ENCODE results near the gene TRAIP. TPM values are rescaled to one million over a fixed set of nuclear protein-coding genes. Genes with fewer than 3 reads are reported as not detected.
"Not testable (repeated sequence)": the region's sequence is repeated elsewhere in the genome, so short reads cannot be mapped to it uniquely, and the experiment has no call there.

Gene TRAIP, protein sequence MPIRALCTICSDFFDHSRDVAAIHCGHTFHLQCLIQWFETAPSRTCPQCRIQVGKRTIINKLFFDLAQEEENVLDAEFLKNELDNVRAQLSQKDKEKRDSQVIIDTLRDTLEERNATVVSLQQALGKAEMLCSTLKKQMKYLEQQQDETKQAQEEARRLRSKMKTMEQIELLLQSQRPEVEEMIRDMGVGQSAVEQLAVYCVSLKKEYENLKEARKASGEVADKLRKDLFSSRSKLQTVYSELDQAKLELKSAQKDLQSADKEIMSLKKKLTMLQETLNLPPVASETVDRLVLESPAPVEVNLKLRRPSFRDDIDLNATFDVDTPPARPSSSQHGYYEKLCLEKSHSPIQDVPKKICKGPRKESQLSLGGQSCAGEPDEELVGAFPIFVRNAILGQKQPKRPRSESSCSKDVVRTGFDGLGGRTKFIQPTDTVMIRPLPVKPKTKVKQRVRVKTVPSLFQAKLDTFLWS
- 1 to 10 TPM in 1 of 3 donors, under 1 TPM in 2; 0.64 to 1.0 (median 0.84) TPM for polyA plus RNA-seq

DNA sequence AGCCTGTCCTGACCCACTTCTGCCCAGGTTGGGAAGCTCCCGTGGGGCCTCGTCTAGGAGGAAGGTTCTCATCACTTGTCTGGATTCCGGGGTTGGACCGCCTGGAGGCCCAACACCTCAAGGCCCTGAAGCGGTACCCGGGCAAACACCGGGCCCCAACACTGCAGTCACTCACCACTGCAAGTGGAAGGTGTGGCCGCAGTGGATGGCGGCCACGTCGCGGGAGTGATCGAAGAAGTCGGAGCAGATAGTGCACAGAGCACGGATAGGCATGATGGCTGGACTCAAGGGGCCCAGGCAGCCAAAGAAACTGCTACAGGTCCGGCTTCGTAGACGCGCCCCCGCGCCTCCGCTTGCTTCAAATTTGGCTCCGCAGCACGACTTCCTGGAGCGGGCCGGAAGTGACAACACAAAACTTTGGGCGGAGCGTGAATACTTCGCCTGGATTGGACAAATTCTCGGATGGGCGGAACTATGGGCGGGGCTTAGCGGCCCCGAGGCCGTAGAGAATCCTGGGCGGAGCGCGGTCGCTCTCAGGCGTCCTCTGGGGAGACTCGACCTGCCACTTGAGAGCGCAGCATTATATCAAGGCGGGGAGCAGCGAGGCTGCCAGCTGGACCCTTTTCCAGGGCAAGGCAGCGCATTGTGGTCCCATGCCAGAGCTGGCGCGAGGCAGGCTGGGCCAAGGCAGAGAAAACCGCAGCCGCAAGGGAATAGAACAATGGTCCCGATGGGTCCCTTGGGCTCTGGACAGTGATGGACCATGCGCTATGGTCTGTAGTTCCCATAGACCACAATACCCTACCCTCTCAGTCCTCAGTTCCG, at the start of gene TRAIP:
Gene TRAIP (minus strand): TSS at position 384 of the 825 bp plus-strand sequence. CDS start 111 bp downstream, at position 273.
- H3K27ac ChIP-seq (ENCODE audit: low read depth, low read length), result no peak within 1 kb of the TSS
- WGBS, 3 donors, result 3 to 4% (median 3%) methylated on average over 52 of the region's 52 CpGs

DNA sequence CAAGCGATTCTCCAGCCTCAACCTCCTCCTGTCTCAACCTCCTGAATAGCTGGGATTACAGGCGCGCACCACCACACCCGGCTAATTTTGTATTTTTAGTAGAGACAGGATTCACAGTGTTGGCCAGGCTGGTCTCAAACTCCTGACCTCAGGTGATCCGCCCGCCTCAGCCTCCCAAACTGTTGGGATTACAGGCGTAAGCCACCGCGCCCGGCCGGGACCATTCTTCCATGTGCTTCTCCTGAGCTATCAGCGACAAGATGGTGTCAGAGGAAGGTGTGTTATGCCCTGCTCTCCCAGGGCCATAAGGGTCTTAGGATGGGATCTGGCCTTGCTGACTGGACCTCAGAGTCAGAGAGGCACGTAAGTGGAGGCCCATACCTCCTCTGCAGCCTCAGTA, 48.1 kb upstream of the TRAIP start:
- H3K27ac ChIP-seq (ENCODE audit: low read depth, low read length), result not testable (repeated sequence)
- WGBS, 3 donors, result 91 to 98% (median 98%) methylated on average over 13 of the region's 13 CpGs

DNA sequence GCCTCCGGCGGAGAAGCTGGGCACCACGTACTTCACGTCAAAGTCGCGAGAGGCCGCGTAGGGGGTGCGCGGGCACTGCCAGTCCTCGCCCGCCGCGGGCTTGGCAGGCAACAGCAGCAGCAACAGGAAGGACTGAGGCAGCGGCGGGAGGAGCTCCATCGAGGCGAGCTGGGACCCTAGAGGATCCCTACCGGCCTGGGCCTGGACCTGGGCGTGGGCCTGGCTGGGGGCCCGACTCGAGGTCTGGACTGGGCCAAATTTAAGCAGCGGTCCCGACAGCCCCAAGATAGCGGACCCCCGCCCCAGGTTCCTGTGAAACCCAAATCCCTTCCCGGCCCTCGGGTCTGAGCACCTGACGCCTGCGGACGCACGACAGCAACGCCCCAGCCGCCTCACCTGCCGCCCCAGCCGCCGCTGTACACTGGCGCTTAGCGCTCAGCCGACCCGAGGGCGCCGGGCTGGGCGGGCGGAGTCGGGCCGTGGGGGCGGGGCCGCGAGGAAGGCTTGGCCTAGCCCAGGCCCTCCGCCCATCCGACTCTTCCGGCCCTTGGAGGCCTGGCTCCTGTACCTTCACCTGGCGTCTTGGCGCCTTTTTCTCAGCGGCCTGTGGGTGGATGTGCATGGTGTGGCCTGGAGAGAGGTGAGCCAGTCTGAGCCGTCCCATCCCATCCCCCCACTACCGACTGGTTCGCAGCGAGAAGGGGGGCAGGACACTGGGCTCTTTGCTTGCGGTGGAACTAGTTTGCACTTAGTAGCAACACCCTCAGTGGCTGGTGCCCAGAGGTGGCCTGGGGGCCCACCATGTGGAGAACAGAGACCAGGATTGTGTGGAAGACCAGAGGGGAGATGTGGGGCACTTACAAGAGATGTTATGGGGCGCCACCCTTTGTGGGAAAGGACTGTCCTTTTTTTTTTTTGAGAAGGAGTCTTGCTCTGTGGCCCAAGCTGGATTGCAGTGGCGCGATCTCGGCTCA, 47.4 kb upstream of the TRAIP start, which contains the start of gene MST1R:
Gene MST1R (minus strand): TSS at position 423 of the 974 bp plus-strand sequence. CDS start 264 bp downstream, at position 159.
- WGBS, 3 donors, result 32 to 33% (median 32%) methylated on average over 59 to 65 of the region's 65 CpGs
- H3K27ac ChIP-seq (ENCODE audit: low read depth, low read length), result no peak within 1 kb of the TSS

DNA sequence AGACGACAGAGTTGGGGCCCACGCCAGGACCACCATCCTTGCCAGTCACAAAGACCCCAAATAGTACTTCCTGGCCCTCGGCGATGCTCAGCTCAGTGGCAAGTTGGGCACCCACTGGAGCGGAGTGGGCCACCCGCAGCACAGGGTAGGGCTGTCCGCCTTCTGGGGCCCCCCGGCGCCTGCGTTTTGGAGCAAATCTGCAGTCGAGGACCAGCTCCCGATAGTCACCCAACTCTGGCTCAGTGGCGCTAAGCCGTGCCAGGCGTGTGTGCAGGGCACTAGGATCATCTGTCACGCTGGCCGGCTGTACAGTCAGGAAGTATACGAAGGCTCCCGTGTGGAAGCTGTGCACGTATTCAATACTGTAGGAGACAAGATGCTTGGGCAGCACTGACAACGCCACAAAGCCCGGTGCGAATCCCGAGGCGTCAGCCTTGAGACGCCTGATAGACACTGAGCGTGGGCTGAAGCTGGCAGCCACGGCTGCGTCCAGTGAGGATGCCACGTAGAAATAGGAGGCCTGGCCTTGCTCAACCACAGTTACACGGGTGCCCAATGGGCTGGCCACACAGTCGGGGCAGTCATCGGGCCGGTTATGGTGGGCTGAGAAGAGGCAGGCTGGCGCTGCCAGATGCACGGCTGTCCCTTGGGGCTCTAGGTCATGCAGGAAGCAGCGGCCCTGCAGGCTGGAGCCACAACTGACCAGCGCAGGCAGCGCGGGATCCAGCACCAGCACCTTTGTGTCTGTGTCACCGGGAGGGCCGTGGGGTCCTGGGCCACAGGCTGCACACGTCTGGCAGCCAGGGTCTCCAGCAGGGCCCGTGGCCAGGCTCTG, 46.4 kb upstream of the TRAIP start:
- no peak overlapping the region for H3K27ac ChIP-seq (ENCODE audit: low read depth, low read length)
- WGBS, 3 donors, result 80 to 92% (median 92%) methylated on average over 44 of the region's 44 CpGs

DNA sequence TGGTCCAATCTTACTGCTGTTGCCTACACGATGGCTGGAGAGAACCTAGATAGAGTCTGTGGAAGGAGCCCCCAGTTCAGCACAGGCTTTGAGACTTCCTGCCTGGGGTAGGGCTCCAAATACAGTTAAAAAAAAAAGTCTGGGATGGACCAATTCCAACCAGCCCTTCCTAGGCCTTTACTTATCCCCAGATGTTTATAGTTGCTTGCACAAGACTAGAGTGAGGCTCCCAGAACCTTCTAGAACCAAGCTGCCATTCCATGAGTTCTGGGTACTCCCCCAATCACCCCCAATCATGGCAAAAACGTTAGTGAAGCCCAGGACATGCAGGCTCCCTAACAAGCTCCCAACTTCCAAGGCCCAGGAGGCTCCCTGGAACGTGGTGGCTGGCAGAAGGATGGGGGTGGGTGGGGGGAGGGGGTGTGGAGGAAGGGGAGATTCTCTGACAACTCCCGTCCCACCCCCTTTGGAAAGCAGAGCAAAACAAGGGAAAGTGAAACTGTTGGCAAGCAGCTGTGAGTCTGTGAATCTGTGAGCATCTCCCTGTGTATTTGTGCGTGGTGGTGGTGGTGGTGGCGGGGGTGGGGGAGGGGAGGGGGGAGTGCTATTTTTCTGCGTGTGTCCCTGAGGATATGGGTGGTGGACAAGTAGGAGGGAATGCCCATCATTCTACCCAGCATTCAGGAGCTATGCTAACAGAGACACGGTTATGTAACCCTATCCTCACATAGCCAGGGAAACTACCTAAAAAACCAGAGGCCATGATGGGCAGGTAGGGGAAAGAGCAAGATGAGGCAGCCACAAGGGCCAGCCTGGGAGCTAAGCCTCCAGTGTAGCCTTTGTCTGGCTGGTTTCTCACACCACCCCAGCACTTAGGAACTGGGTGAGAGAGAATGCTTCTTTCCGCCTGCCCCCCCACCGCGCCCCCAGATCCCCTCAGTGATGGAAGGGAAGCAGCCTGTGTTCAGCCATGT, 45.3 kb upstream of the TRAIP start:
- H3K27ac ChIP-seq (ENCODE audit: low read depth, low read length), result no peak overlapping the region
- WGBS, 3 donors, result 58 to 70% (median 61%) methylated on average over 9 to 11 of the region's 11 CpGs

DNA sequence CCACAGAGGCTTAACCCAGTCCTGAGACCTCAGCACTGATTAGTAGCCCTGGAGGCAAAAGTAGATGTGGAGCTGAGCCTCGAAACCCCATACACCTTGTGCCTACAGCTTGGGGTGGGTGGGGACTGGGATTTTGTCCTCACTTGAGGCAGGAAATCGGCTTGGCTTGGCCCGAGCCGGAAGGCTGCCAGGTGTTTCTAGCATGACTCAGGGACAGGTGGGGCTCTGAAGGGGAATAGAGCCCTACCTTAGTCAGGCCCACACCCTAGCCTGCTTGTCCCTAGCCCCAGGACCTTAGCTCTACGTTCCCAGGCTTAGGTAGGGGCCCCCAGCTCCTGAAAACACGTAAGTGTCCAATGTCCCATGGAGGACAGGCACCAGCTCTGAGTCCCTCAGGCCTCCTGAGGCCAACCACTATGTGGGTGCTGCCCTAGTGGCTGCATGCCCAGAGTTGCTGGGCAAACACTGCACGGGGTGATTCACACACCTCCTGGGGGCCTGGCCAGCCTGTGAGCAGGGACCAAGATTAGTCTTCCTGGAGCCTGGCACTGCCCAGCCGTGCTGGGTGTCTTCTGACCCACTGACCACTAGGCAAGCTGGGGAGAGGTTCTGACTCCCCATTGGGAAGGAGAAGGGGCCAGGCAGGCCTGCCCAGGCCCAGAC, 44.3 kb upstream of the TRAIP start:
- 33 to 72% (median 71%) methylated on average over 8 of the region's 8 CpGs for WGBS, 3 donors
- H3K27ac ChIP-seq (ENCODE audit: low read depth, low read length), result no peak overlapping the region

DNA sequence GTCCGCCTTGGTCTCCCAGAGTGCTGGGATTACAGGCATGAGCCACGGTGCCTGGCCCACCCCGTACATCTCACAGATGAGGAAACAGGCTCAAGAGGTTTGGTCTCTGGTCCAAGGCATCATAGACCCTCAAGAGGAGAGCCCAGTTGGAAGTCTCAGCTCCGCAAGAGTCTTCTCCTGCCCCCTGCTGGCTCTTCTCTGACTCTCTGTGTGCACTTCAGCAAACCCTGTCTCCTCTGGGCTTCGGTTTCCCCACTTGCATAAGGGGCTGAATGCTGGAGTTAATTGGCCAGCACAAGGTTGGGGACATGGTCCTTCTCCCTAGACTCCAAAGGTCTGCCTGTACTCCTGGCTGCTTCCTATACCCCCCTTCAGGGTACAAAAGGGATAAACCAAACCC, 43.5 kb upstream of the TRAIP start:
- WGBS, 3 donors, result 69 to 76% (median 72%) methylated on average over 5 of the region's 5 CpGs
- no peak overlapping the region for H3K27ac ChIP-seq (ENCODE audit: low read depth, low read length)

DNA sequence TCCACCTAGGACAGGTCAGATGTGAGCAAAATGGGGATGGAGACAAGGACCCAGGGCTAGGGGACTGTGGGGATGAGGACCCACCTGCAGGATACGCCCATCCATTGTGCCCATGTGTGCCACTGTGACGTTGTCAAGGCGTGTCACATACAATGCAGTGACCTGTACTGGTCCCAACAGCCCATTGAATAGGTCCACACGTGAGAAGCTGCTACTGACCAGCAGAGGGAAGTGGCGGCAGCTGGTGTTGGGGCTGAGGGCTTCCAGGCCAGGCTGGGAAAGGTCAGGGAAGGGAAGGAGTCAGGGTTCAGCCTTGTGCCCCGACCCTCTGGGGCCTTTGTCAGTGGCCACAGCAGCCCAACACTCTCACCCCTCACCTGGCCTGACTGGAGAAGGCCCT, 42.6 kb upstream of the TRAIP start:
- 79 to 83% (median 79%) methylated on average over 6 of the region's 6 CpGs for WGBS, 3 donors

DNA sequence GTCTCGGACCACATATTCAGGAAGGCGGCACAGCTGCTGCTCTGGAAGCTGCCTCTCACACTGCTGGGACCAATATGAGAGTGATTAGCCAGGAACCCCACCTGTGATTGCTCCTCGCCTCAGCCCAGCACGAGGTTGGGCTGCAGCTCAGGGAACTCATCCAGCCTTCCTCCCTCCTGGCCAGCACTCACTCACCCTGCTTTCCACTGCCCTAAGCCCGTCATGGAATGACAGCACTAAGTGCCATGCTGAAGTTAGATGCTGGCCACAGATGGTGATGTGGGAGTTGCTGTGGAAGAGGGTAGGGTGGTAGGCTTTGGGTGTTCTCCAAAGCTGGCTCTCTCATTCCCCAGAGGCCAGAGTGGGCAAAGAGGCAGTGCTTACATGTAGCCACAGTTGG, 40.0 kb upstream of the TRAIP start:
- no peak overlapping the region for H3K27ac ChIP-seq (ENCODE audit: low read depth, low read length)
- 74 to 88% (median 82%) methylated on average over 5 of the region's 5 CpGs for WGBS, 3 donors

More for the DNA sequence above, 42.6 kb upstream of the TRAIP start:
- no peak overlapping the region for H3K27ac ChIP-seq (ENCODE audit: low read depth, low read length)

DNA sequence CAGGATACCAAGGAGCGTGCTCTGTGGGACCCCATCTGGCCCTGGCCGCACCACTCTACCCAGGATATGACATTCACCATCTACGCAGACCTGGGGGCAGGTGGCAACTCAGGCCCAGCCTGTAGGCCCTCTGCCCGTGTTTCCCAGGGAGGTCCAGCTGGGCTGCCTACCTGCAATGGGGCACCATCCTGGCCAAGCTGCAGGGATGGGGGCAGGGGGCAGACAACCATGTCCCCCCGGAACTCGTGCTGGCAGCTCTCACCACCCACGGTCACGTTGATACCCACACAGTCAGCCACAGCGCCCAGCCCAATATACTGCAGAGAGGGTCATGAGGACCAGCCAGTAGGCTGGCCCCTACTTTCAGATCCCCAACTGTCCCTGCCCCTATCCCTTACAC, 39.4 kb upstream of the TRAIP start:
- WGBS, 3 donors, result 91 to 96% (median 96%) methylated on average over 9 of the region's 9 CpGs
- no peak overlapping the region for H3K27ac ChIP-seq (ENCODE audit: low read depth, low read length)

DNA sequence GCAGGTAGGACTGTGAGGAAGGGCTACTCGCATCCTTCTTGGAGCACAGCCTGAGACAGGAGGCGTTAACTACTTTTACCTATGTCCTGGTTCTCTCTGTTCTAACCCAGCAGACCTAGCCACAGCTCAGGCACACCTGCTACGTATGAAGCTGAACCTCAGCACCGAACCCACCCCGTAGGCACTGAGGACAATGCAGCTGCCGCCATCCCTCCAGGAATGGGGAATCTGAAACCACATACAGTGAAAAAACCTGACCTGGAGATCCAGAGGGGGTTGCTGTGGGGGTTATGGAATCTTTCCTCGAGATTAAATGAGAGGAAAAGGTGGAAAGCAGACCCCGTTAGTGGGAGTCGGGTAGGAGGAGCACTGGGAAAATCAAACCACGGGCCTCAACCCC, 32.9 kb upstream of the TRAIP start:
- no peak overlapping the region for H3K27ac ChIP-seq (ENCODE audit: low read depth, low read length)
- 78 to 80% (median 78%) methylated on average over 10 of the region's 10 CpGs for WGBS, 3 donors

DNA sequence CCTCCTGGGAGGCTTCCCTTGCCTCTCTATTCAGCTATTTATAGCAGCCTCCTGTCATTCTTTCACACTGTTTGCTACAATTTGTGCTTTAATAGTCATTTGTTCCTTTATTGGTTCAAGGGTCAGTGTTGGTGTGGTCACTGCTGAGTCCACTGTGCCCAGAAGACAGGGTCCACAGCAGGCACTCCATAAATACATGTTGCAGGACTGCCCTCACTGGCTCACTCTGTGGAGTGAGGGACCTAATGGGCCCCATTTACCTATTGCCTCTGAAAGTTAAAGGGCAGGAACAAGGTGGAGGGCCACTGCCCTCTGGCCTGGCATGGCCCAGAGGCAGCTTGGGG, 30.5 kb upstream of the TRAIP start:
- H3K27ac ChIP-seq (ENCODE audit: low read depth, low read length), result no peak overlapping the region

DNA sequence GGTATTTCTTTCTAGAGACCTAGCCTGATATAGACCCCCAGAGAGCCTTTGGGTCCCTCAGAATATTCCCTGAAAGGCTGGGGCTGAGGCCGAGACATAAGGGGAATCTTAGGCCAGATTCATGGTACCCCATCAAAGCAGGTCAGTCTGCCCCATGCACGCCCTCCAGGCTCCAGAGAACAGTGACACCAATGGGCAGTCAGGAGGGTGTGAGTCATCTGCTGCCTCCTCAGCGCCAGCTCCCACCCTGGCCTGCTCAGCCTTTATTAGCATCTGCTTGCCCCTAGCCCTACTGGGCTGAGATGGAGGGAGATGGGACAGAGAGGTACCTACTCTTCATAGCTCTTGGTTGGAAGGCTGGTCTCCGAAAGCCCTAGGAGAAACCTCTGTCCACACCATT, 27.6 kb upstream of the TRAIP start:
- no peak overlapping the region for H3K27ac ChIP-seq (ENCODE audit: low read depth, low read length)
- 86 to 97% (median 89%) methylated on average over 4 of the region's 4 CpGs for WGBS, 3 donors

DNA sequence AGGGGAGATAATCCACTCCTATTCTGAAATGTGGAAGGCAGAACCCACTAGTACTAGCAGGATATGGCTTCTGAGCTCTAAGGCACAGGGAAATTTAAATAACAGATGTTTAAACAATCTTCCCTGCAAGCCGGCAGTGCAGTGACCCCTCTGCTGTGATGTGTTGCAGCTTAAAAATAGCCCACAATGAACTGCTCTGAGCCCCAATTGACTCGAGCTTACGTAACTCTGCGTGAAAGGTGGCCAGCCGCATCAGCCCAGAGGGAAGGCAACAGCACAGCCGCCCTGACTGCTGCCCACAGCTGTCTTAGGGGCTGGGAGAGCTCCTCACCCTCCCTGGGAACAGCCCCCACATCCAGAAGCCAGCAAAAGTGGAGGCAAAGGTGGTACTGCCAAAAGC, 25.8 kb upstream of the TRAIP start:
- 13 to 45% (median 17%) methylated on average over 6 of the region's 6 CpGs for WGBS, 3 donors

DNA sequence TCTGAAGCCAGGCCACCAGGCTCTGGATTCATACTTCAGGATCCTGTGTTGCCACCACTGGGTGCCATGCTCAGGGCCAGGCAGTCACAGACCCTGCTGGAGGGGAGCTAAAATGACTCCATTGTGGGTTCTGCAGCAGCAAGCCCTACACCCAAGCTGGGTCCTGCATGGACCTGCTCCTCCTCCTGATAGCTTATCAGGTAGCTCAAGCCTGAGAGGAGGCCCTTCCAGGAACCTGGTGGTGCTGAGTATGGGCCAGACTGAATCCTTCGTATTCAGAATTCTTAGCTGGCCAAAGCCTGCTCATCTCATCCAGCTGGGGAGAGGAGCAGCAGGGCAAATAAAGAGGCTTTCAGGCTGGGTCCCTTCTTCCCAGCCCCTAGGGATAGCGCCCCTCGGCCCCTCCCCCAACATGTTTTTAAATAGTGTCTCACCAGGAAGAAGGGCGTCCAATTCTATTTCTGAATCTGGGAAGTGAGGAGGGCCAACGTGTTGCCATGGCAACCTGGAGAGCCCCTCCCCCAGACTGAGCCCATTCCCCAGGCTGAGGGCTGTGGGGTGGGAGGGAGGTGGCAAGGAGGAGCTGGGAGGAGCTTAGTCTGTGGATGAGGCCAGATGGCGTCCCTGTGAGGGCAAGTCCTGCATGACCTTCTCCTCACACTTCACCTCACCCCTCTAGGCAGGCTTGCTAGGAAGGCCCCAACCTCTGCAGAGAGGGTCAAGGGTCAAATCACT, 24.4 kb upstream of the TRAIP start:
- H3K27ac ChIP-seq (ENCODE audit: low read depth, low read length), result no peak overlapping the region
- WGBS, 3 donors, result 46 to 49% (median 48%) methylated on average over 6 of the region's 6 CpGs

More for the DNA sequence above, 25.8 kb upstream of the TRAIP start:
- H3K27ac ChIP-seq (ENCODE audit: low read depth, low read length), result no peak overlapping the region
